HG02571 (cell line): ENCODE data around the gene KRTAP19-6.
"Not testable (repeated sequence)": the region's sequence is repeated elsewhere in the genome, so short reads cannot be mapped to it uniquely, and the experiment has no call there.

Experiments used
- ATAC-seq: cut with Tn5 transposase; IDR thresholded peaks from one replicate; pipeline ENCODE4 v1.9.1; 2021; ENCODE audit warnings: mild to moderate bottlenecking, moderate library complexity; ENCODE audit not compliant: unreplicated experiment

KRTAP19-6 gene, protein sequence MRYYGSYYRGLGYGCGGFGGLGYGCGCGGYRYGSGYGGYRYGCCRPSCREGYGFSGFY

DNA sequence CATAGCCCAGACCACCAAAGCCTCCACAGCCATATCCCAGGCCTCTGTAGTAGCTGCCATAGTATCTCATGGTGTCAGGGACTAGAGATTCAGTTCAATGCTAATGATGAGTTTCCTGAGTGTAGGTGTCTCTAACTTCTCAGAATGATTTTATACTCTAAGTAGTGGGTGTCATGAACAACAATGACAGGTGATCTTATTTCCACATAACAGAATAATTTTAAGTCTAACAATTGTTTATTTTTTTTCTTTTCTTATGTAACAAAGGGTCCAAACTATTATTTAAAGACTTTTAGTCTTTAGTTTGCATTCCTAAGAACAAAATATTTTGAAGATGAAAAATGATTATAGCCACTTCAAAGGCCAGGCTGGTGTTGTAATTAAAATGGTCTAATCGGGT, at the start of gene KRTAP19-6:
TSS of gene KRTAP19-6 (minus strand) at position 101 of the 400 bp plus-strand sequence. CDS start at position 70, 31 bp downstream.
- no peak for ATAC-seq

DNA sequence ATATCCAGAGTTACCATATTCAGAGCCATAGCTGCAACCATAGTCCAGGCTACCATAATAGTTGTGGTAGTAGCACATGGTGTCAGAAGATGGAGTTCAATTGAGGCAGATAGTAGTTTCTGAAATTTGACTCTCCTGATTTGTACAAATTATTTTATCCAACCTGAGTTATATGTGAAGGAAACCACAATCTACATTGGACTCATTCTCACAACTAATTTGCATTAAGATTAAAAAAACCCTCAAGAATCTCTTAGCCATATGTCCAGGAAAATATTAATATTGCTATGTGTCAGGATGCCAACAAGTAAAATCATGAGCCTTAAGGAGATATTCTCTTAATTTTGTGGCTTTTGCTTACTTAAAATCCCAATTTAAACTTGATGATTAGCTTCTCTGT, 48.6 kb upstream of the KRTAP19-6 start, which contains the start of gene KRTAP22-2:
TSS of gene KRTAP22-2 (minus strand) at position 101 of the 400 bp plus-strand sequence.
- ATAC-seq = no peak

DNA sequence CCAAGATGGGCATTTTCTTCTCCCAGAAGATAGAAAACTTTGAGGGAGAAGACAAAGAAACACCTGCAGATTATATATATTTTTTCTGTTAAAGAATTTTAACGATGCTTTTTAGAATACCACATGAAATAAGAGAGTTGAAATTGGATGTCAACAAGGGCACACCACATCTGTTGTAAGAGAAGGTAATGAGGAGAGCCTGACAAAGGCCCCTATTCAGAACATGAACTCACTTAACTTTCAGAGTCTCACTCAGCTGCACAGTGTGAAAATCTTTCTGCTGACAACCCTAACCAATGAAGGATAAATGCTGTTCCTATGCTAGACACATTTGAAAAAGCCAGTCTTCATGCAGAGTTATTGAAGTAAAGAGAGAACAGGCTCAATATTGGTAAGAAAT, 41.2 kb upstream of the KRTAP19-6 start:
- ATAC-seq = no peak

DNA sequence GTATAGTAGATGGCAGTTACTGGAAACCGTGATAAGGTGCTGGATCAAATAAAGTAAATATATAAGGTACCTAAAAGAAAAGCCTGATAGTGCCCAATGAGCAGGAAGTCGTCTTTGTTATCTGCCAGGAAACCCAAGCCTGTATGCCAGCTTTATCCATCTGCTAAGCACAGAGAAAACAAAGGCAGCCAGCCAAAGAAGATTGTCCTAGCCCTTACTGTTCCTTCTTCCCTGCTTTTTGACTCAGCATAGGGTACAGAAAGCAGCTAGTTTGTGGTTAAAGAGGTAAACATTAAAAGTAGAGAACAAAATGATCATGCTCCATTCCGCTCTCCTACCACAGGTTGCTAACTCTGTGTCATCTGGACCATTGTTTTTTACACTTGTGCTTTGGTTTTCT, 38.5 kb upstream of the KRTAP19-6 start:
- ATAC-seq = no peak

DNA sequence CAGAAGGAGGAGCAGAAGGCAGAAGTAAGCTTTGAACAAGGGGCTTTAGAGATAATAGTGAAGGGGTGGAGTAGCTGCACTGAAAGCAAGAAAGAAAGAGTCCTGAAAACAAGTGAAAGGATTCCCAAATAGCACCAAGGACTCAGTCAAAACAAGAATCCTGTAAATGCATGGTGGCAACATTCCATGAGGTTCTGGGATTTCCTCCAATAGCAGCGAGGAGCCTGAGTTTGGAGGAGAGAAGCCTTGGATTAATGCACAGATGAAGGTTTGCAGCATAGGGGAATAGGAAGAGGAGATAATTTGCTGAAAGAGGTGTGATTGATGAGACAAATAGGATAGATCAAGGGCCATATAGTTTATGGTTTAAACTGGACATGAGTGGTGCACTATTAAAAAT, 37.7 kb upstream of the KRTAP19-6 start:
- ATAC-seq = no peak

DNA sequence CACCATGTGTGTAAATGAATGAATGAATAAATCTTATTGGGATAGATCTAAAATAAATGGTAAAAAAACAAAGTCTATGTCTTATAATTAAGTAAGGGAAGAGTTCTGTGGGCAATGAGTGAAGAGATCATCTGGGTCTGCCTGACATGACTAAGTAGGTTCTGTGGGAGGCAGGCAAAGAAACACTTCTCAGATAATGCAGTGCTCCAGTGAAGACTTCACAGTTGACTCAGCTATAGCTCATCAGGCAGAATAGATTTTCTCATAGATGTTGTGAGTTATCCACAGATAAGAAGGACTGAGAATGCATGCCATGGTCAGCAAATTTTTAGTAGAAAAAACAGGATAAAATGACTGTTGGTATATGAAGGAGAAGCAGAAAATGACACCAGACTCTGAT, 36.1 kb upstream of the KRTAP19-6 start:
- no peak for ATAC-seq

DNA sequence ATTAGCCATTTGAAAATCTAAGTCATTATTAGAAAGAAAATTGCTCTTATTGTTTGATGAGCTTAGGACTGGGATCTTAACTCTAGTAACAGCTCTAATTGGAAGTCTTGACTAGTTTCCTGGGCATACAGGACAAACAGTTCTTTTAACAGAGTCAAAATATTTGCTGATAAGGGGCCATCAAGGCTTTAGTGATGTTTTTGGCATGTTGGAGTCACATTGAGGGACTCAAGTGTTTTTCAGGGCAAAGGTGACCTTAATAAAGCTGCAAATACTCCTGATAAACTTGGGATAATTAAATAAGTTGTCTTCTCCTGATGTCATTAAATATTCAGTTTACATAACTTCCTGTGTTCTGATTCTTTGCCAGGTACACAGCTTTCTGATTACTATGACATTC, 26.0 kb upstream of the KRTAP19-6 start:
- no peak for ATAC-seq

DNA sequence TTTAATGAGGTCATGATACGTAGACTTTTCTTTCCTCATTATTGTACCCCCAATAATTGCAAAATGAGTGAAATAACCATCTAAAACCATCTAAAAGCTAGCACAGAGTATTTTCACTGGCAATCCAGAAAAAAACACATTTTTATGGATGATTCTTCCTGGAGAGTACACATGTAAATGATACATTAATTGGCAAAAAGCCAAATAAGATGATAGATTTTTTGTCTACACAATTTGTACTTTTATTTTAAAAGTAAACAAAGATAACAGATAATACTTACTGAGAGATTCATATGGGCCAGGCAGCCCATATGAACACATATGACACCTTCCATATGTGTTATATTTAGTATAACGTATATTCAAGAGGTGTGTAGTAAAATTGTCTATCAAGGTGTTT, 22.0 kb upstream of the KRTAP19-6 start:
- ATAC-seq = no peak

DNA sequence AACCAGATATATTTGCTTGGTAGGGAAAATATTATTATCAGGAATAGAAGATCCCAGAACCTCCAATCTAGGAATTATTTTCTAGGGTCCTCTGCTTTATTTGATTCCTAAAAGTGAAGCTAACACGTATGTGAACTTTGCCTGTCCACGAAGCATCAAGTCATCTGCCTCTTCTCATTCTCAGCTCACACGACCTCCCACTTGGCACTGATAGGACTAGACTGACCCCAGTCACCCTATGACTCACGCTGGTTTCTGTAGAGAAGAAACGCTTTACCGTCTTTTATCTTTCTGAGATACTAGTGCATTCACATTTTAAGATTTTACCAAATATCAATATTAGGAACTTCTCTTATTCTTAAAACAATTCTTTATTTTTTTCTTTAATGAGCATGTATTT, 21.4 kb upstream of the KRTAP19-6 start:
- no peak for ATAC-seq

DNA sequence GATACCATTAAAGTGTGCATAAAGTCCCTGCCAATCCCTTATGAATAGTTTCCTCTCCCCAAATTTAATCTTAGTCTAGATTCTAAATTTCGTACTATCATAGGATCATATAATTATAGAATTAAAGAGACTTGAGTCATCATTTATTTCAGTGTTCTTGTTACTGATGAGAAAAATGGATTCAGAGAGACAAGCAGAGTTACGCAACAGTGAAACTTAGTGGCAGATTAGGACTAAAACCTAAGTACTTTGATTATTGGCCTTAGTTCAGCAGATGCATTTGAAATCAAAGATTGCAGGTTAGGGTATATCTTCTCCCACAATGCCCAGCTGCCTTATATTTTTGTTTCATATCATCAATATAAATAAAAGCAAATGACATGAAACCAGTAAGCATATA, 20.3 kb upstream of the KRTAP19-6 start:
- no peak for ATAC-seq

DNA sequence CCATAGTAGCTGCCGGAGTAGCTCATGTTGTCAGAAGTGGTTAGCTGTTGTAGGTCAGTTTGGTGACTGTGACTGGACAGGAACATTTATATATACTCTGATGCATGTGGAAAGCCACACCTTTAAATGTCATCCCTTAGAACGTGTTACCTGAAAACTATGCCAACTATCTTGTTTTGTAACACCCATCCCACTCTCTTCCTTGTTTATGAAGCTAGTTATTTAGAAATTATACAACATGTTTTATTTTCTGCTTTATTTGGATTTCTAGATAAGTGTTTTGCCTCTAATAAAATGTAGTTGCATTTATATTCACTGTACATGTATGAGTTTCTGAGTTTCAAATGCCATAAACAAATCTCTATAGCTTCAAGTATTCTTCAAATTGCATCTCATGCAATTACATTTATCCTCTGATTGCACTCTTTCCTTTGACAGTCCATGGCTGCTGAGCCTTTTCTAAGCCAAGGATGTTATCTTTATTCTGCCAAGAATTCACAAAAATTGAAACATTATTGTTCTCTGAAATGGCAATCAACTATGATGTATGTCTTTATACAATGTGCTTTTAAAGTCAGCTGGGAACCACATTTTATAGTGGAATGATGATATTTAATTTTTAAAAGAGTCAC, 19.7 kb upstream of the KRTAP19-6 start, which contains the start of gene KRTAP19-7:
TSS of gene KRTAP19-7 (minus strand) at position 51 of the 632 bp plus-strand sequence. CDS start at position 26, 25 bp downstream.
- ATAC-seq = no peak

DNA sequence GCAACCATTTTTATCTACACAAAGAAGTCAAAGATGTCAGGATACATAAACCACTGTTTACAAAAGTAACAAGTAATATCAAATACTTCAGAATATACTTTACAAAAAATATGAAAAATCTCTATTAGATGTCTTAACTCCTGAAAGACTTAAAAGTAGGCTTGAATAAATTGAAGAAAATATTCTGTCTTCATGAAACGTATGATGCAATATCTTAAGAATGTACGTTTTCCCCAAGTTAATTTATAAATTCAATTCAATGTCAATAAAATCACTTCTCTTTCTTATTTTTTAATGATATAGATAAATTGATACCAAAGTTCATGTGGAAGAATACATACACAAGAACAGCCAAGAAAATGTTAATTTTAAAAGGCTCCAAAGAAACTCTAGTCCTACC, 13.4 kb upstream of the KRTAP19-6 start:
- no peak for ATAC-seq

DNA sequence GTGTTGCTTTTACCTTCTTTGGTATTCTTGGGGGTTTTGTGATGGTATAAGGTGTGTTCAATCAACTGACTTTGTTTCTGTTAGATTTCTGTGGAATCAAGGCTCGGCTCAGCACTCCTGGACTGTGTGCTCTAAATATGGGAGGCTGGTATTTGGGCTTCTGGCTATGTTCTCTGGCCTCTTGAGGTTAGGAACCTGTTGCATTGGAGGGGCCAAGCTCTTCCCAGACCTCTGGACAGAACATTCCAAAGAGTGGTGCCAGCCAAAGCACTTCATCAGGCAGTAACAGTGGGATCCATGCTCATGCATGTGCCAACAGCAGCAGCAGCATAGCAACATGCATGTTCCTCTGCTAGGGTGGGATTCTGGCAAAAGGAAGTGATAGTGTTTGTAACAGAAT, 11.1 kb upstream of the KRTAP19-6 start:
- ATAC-seq = no peak

DNA sequence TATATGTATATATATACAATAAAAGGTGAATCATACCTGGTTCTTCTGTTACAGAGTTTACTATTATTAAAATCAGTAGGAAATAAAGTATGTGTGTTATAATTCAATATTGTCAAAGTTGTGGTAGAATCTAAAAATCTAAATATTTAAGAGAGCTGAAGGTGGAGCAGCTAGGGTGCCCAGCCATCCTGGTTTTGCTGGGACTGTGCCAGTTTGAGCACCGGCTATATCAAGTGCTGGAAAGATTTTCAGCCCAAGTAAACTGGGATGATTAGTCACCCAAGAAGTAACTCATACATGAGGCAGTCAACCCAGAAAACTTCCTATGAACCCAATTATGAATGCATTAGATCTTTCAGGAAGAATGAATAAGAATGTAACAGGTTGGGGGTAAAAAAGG, 22.8 kb downstream of the KRTAP19-6 start:
- no peak for ATAC-seq

DNA sequence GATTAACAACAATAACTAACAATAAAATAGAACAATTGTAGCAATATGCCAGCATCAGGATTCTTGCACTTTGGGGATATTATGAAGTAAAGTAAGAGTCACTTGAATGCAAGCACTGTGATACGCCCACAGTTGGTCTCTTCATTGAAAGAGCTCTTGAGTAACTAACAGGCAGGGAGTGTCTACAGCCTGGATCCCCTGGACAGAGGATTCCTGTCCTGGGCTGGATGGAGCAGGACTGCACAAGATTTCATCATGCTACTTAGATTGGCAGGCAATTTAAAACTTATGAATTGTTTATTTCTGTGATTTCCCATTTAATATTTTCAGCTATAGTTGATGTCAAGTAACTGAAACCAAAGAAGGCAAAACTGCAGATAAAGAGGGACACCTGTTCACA, 26.0 kb downstream of the KRTAP19-6 start:
- ATAC-seq = no peak

DNA sequence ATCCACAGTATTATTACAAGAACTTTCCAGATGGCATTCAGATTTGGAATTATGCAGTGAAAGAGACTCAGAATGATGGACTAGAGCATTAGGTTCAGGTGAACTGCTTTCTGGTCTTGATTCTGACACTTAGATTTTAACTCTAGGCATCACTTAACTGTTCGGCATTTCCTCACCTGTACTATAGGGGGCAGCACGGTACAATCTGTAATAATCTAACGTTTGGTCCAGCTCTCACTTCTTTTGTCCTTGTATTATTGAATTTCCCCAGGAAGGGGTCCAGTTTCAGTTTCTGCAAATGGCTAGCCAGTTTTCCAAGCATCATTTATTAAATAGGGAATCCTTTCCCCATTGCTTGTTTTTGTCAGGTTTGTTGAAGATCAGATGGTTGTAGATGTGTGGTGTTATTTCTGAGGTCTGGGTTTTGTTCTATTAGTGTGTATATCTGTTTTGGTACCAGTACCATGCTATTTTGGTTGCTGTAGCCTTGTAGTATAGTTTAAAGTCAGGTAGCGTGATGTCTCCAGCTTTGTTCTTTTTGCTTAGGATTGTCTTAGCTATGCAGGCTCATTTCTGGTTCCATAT, 36.0 kb downstream of the KRTAP19-6 start:
- not testable (repeated sequence) for ATAC-seq

DNA sequence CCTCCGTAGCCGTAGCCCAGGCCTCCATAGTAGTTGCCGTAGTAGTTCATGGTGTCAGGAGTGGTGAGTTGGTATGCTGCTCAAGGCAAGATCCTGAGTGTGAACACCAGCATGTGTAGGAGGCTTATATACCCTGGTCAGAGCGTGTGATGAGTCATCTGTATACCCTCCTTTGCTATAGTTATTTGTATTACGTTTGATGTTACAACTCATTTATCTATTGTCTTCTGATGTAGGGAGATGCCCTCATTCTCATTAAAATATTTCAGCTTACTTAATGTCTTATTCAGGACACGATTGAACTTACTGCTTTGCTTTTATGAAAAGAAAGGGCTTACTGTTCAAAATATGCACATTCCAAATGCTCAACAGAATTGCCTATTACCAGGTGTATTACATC, 39.6 kb downstream of the KRTAP19-6 start, which contains the start of gene KRTAP19-5:
TSS of gene KRTAP19-5 (minus strand) at position 101 of the 400 bp plus-strand sequence. CDS start at position 50, 51 bp downstream.
- no peak for ATAC-seq

DNA sequence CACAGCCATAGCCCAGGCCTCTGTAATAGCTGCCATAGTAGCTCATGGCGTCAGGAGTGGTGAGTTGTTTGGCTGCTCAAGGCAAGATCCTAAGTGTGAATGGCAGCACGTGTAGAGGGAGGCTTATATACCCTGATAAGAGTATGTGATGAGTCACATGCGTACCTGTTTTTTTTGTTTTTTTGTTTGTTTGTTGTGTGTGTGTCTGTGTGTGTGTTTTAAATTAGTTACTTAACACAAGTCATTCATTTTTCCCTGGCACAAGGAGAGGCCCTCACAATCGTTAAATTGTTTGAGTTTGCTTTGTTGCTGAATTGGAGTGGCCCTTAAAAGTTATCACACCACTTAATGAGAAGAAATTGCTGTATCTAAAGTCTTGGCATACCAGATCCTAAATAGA, 44.6 kb downstream of the KRTAP19-6 start, which contains the start of gene KRTAP19-4:
TSS of gene KRTAP19-4 (minus strand) at position 101 of the 400 bp plus-strand sequence. CDS start at position 46, 55 bp downstream.
- ATAC-seq = no peak

DNA sequence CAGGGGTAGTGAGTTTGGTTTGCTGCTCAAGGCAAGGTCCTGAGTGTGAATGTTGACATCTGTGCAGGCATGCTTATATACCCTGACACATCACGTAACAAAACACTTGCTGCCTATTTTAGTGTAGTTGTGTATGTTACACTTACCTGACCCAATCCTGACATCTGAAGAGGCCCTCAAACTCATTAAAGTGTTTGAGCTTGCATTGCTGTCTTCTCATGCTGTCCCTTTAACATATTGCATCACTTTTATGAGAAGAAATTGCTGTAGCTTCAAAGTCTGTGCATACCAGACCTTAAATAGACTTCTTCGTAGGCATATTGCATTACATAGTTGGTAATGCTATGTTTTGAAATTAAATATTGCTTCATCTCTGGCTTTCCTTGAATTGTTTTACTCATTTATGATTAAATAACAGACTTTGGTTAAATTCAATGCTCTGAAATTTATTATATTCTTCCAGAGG, 49.7 kb downstream of the KRTAP19-6 start, which contains the start of gene KRTAP19-3:
TSS of gene KRTAP19-3 (minus strand) at position 51 of the 466 bp plus-strand sequence. CDS start 56 bp downstream, outside the sequence.
- no peak for ATAC-seq
